ENCODE data around the gene TRPV6.

Gene TRPV6

GRCh38 chr7:142882338-142882678 lies 3.2 kb downstream of the TRPV6 start:
- DNase-seq, result no peak

- DNase-seq, result no peak
These were observed 3.8 kb downstream of the TRPV6 start for GRCh38 chr7:142881586-142882337.

GRCh38 chr7:142880876-142881505 lies 4.6 kb downstream of the TRPV6 start:
- peak; percentile 35 for DNase-seq

GRCh38 chr7:142879060-142879459 lies 6.5 kb downstream of the TRPV6 start:
- no peak for DNase-seq

- DNase-seq, result no peak
These were observed 7.2 kb downstream of the TRPV6 start for GRCh38 chr7:142878315-142878714.

GRCh38 chr7:142876991-142877910 lies 8.3 kb downstream of the TRPV6 start:
- DNase-seq, result no peak

GRCh38 chr7:142876236-142876960 lies 9.1 kb downstream of the TRPV6 start:
- no peak for DNase-seq

- DNase-seq, result no peak
These were observed 10.1 kb downstream of the TRPV6 start for GRCh38 chr7:142875456-142875855.

- DNase-seq, result no peak
These were observed 10.7 kb downstream of the TRPV6 start for GRCh38 chr7:142874837-142875236.

GRCh38 chr7:142874409-142874808 lies 11.1 kb downstream of the TRPV6 start:
- DNase-seq, result no peak

- DNase-seq, result no peak
These were observed 11.7 kb downstream of the TRPV6 start for GRCh38 chr7:142873871-142874270.

- DNase-seq, result no peak
These were observed 12.2 kb downstream of the TRPV6 start for GRCh38 chr7:142873281-142873784.

- no peak for DNase-seq
These were observed 13.4 kb downstream of the TRPV6 start for GRCh38 chr7:142872106-142872675.

GRCh38 chr7:142871260-142872105 lies 14.1 kb downstream of the TRPV6 start:
- DNase-seq, result no peak

- no peak for DNase-seq
These were observed 14.8 kb downstream of the TRPV6 start for GRCh38 chr7:142870566-142871259.

GRCh38 chr7:142870147-142870559 lies 15.4 kb downstream of the TRPV6 start:
- no peak for DNase-seq

- DNase-seq, result no peak
These were observed 16.1 kb downstream of the TRPV6 start for GRCh38 chr7:142869434-142869833.

GRCh38 chr7:142868986-142869415 lies 16.5 kb downstream of the TRPV6 start:
- no peak for DNase-seq

GRCh38 chr7:142868188-142868985 lies 17.2 kb downstream of the TRPV6 start:
- DNase-seq, result no peak
